Spleen (tissue), 7 donors: ENCODE measurements around the gene KIF26B.

Experiments used
- CTCF ChIP-seq, 11 experiments: fragments of 200-600 bp in 7 of 11; fragments of 450-650 bp in 4 of 11; sonication (generic) in 4 of 11; IDR thresholded peaks in 8 of 11; conservative IDR thresholded peaks in 3 of 11; 1 replicate in 7 of 11; 2 replicates in 4 of 11; pipeline versions ENCODE4 v1.4.0 to v1.8.0; 2016 to 2021; ENCODE audit warnings: antibody characterized with exemption in 11 of 11, inconsistent platforms in 4 of 11, mild to moderate bottlenecking in 1 of 11
- POLR2A ChIP-seq, 3 donors: fragments of 450-650 bp; IDR thresholded peaks; one replicate each; pipeline ENCODE4 v1.5.1; 2017; ENCODE audit warnings: antibody characterized with exemption in 3 of 3, mild to moderate bottlenecking in 1 of 3
- donor health status: DM: no; HTN: no; CAD: no; lungs with moderate emphysema.
- donor health status: DM: no; HTN: no; CAD: no.
- donor health status: DM: no; HTN: no; CAD: no.

DNA sequence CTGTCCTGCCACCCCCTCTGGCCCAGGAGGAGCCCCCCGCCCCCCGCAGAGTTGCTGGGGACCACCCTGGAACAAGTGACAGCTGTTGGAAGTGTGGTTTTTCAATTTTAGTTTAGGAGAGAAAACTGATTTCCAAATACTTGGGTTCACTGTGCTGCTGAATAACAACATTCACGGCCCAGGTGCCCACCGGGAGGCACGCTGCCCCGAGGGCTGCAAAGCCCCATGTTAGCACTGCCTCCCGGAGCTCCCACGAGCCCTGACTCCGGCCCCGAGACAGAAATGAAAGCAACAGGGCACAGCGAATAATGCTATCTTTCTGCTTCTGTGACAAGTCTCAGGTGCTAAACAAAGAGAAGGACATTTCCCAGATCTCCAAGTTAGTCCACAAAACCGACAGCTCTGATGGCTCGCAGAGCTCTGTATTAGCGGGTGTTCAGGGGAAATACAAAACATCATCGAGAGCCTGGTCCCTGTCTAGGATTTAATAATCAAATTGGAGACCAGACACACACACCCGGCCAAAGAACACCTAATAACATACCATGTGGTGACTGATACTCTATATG, 451.5 kb downstream of the KIF26B start:
- TF ChIP-seq CTCF (IDR thresholded peaks at IDR 0.05 in 8 of 11, conservative IDR thresholded peaks at IDR 0.05 in 3 of 11) (no peak), POLR2A (IDR thresholded peaks at IDR 0.05) (no peak)
